ENCODE measurements around the gene WSCD1. TPM values are rescaled to one million over a fixed set of nuclear protein-coding genes. Genes with fewer than 3 reads are reported as not detected.

WSCD1 gene
- total RNA-seq, 1 donor from 2014 or later: 16.1 TPM

DNA sequence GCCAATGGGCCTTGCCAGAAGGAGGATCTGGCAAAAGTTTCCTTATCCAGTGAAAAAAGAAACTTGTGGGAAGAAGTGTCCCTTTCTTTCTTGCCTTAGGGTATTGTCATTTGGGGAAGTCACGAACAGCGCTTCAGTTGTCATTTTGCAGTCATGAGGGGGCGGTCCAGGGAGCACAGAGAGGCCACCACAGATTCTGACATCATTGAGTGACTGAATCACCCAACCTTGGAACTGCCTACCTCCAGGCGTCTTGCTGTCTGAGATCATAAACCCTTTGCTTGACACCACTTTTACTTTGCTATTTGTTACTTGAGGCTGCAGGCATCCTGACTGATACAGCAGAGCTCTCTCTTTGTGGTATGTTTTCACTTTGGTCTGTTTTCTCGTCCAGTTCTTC lies 3.1 kb upstream of the WSCD1 start:
- H3K27me3 Mint-ChIP-seq: peaks cover 73% of the 10 kb centered on the region
- no peak overlapping the region for H3K4me3 Mint-ChIP-seq
- no peak overlapping the region for H3K27ac Mint-ChIP-seq
- peaks cover 12% of the 10 kb centered on the region for H3K4me1 Mint-ChIP-seq (ENCODE audit: unreplicated experiment)
- H3K36me3 Mint-ChIP-seq: no peaks in the 10 kb centered on the region
- TF ChIP-seq, protein P1, sequence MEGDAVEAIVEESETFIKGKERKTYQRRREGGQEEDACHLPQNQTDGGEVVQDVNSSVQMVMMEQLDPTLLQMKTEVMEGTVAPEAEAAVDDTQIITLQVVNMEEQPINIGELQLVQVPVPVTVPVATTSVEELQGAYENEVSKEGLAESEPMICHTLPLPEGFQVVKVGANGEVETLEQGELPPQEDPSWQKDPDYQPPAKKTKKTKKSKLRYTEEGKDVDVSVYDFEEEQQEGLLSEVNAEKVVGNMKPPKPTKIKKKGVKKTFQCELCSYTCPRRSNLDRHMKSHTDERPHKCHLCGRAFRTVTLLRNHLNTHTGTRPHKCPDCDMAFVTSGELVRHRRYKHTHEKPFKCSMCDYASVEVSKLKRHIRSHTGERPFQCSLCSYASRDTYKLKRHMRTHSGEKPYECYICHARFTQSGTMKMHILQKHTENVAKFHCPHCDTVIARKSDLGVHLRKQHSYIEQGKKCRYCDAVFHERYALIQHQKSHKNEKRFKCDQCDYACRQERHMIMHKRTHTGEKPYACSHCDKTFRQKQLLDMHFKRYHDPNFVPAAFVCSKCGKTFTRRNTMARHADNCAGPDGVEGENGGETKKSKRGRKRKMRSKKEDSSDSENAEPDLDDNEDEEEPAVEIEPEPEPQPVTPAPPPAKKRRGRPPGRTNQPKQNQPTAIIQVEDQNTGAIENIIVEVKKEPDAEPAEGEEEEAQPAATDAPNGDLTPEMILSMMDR (conservative IDR thresholded peaks at IDR 0.05): no peak
- no peak for DNase-seq (ENCODE audit: extremely low spot score, unreplicated experiment)
- no peaks in the 10 kb centered on the region for H3K9me3 Mint-ChIP-seq

- Mint-ChIP-seq H3K4me3 (no peak overlapping the region), H3K27ac (no peak overlapping the region), H3K36me3 (no peaks in the 10 kb centered on the region), H3K27me3 (peaks cover 61% of the 10 kb centered on the region), H3K9me3 (no peaks in the 10 kb centered on the region), H3K4me1 (ENCODE audit: unreplicated experiment) (peaks cover 12% of the 10 kb centered on the region)
- DNase-seq (ENCODE audit: extremely low spot score, unreplicated experiment): no peak
- TF ChIP-seq, protein P1 (conservative IDR thresholded peaks at IDR 0.05): no peak
Measured at GRCh38 chr17:6070430-6070912, 292 bp downstream of the WSCD1 start.

- Mint-ChIP-seq H3K27me3 (peaks cover 60% of the 10 kb centered on the region), H3K9me3 (no peaks in the 10 kb centered on the region), H3K36me3 (no peaks in the 10 kb centered on the region), H3K27ac (no peak overlapping the region), H3K4me3 (peak overlapping the region; percentile 86), H3K4me1 (ENCODE audit: unreplicated experiment) (peaks cover 12% of the 10 kb centered on the region)
- no peak for DNase-seq (ENCODE audit: extremely low spot score, unreplicated experiment)
- TF ChIP-seq, protein P1 (conservative IDR thresholded peaks at IDR 0.05): no peak
Measured at GRCh38 chr17:6070913-6071511, 833 bp downstream of the WSCD1 start.

GRCh38 chr17:6071528-6072065 lies 1.4 kb downstream of the WSCD1 start:
- Mint-ChIP-seq H3K27me3 (peaks cover 54% of the 10 kb centered on the region), H3K36me3 (no peaks in the 10 kb centered on the region), H3K27ac (no peak overlapping the region), H3K4me1 (ENCODE audit: unreplicated experiment) (peaks cover 12% of the 10 kb centered on the region), H3K9me3 (no peaks in the 10 kb centered on the region), H3K4me3 (peak overlapping the region; percentile 86)
- DNase-seq (ENCODE audit: extremely low spot score, unreplicated experiment): no peak
- TF ChIP-seq, protein P1 (conservative IDR thresholded peaks at IDR 0.05): no peak

DNA sequence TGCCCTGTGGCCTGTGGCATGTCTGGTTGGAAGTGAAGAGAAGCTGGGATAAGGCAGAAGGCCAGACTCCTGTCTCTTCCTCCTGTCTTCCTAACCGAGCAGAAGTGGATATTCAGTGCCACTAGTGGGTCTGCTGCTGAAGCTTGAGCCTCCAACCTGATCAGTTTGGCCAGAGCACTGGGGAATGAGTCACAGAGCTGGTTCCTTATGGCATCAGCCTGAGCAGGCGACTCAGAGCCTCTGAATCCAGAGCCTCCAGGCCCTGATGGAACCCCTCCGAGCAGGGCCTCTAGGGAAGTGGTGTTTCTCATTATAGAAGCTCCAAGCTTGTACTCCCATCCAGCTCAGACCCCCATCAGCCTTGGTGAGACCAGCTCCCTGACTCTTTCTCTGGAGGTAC lies 2.0 kb downstream of the WSCD1 start:
- Mint-ChIP-seq H3K4me1 (ENCODE audit: unreplicated experiment) (peaks cover 12% of the 10 kb centered on the region), H3K9me3 (no peaks in the 10 kb centered on the region), H3K27ac (no peak overlapping the region), H3K27me3 (peaks cover 49% of the 10 kb centered on the region), H3K36me3 (no peaks in the 10 kb centered on the region), H3K4me3 (peak overlapping the region; percentile 45)
- TF ChIP-seq, protein P1 (conservative IDR thresholded peaks at IDR 0.05): no peak
- DNase-seq (ENCODE audit: extremely low spot score, unreplicated experiment): no peak

Data from type B pancreatic cell (in vitro differentiated cells).